GM18868 (cell line): ENCODE measurements around the gene TM2D1.
"Not testable (repeated sequence)": the region's sequence is repeated elsewhere in the genome, so short reads cannot be mapped to it uniquely, and the experiment has no call there.

Experiments
- ATAC-seq: cut with Tn5 transposase; IDR thresholded peaks from one replicate; pipeline ENCODE4 v1.9.1; 2021; ENCODE audit warnings: mild to moderate bottlenecking, moderate library complexity; ENCODE audit not compliant: unreplicated experiment

The TM2D1 gene

GRCh38 chr1:61718996-61719663 is 5.8 kb downstream of the TM2D1 start:
- ATAC-seq = not testable (repeated sequence)

DNA sequence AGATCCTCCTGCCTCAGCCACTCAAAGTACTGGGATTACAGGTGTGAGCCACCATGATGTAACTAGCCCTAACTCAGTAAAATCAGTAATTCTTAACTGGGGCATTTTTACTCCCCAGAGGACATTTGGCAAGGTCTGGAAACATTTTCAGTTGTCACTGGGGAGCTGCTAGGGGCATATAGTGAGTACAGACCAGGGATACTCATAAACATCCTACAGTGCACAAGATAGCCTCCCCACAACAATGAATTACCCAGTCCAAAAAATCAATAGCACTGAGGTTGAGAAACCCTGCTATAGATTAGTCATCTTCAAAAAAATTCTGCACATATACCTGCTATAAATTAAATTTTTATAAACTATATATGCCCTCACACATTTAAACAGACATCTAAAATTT is 13.0 kb downstream of the TM2D1 start:
- ATAC-seq = no peak

- not testable (repeated sequence) for ATAC-seq
Observed at GRCh38 chr1:61711257-61711656, 13.7 kb downstream of the TM2D1 start.

GRCh38 chr1:61709908-61710289 is 15.0 kb downstream of the TM2D1 start:
- no peak for ATAC-seq

DNA sequence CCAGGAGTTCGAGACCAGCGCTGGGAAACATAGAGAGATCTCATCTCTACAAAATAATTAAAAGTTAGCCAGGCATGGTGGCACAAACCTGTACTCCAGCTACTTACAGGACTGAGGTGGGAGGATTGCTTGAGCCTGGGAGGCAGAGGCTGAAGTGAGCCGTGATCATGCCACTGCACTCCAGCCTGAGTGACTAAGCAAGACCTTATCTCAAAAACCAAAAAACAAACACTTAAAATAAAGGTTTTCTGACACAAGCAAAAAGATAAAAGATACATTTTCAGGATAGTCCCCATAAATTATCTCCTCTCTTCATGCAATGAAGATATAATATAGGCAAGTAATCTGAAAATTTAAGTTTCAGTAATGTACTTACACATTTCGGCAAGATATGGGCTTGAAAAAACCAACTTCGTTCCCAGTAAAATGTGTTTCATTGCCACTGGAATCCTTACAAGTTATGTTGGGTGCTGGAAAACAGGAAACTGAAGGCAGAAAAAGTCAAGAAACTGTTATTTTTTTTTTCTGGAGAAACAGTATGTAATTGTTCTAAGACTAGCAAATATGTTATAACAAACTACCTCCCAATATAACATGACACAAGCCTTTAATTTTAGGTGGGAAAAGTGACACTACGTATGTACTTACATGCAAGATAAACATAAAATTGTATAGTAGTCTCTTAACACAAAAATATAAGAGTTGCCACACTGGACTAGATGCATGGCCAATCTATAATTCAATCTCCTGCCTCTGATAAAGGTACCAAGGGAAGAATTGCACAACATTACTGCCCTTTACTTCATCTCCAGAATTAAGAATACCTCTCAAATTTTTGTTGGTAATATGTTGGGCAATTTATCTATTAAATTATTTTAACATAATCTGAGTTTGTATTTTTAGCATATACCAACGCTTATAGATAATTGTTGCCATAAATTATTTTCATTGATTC is 15.7 kb downstream of the TM2D1 start:
- ATAC-seq = no peak

DNA sequence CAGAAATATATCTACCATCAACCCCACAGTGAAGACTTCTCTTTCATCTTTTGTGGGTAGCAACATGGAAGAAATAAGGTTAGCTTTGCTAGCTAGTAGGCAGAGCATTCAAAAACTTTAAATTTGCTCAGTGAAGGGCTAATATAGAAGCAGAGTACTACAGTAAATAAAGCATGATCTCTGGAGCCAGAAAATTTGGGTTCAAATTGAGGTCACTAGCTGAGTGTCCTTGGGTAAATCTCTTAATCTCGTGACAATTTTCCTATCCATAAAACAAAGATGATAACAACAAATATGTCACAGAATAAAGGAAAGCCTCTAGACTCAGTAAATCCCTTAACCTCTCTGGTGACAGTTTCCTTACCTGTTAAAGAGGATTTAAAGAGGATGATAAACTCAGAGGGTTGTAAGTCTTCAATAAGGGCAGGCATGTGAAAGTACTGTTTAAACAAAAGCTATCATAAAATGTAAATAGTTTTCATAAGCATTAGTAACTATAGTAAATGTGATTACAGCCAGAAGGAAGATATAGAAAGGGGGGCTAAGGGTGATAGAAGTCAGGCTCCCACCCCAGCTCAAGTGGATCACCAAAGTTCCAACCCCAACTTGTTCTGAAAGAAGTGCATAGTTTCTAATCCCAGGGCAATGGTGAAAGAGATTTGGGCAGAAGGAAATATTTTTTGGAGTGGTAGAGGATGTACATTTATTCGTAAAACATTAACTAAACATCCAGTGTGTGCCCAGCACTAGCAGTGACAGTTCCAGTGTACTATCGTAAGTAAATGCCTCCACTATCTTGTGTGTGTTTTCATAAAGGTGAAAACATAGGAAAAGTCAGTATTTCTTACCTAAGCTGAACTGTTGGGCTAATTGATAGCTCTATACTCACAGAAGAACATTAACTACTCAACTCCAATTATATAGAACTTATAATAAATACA is 24.8 kb downstream of the TM2D1 start:
- ATAC-seq = no peak

DNA sequence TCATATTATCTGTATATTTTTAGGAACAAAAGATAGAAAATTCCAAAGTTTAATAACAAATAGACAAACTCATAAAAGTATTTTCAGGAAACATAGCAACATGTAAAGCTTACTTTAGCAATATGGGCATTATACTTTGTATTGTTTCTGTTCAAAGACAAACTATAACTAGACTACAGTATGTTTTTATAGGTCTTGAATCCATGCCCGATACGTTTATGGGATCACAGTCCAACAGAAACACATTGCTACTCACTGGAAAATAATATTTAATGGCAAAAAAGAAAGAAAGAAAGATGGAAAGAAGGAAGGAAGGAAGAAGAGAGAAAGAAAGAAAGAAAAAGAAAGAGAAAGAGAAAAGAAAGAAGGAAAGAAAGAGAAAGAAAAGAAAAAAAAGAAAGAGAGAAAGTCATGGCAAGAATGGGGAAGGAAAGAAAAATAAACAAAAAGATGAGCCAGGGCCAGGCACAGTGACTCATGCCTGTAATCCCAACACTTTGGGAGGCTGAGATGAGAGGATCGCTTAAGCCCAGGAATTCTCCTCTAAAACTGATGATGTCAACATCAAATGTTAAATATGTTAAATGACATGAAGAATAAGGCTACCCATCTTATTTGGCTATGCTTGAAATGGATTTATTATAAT is 32.7 kb downstream of the TM2D1 start:
- no peak for ATAC-seq

GRCh38 chr1:61687901-61688300 is 37.0 kb downstream of the TM2D1 start:
- no peak for ATAC-seq

DNA sequence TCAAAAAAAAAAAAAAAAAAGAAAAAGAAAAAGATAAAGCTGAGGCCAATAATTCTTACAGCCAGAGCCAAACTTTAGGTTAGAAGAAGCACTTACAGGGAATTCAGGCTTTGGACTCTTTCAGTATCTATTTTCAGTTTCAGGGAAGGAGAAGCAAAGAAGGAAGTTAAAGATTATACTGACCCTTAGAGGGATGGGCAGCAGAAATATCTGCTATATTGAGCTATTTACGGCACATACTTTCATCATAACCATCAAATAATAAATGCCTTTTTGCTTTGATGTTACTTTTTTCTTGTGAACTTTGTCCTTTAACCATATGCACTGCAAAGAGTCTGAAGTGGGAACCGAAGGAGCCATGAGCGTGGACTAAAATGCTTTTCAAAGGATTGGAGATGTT is 42.0 kb downstream of the TM2D1 start:
- ATAC-seq = no peak

DNA sequence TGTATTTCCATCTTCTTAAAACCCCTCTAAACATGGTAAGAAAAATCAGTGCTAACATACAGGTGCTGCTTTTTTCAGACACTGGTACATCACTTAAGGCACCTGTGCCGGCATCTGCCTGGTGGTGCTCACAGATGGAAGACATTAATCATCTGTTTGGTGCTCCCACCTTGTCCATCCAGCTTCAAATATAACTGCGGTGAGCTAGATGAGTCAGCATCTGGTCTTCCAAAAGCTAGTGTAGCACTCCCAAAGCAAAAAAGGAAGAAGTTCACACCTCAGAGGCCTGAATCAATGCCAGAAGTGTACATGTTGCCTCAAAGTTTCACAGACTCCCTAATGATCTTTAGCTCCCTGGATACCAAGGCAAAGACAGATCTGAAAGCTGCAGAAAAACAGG is 44.4 kb downstream of the TM2D1 start:
- no peak for ATAC-seq

GRCh38 chr1:61676881-61677280 is 48.1 kb downstream of the TM2D1 start:
- not testable (repeated sequence) for ATAC-seq

DNA sequence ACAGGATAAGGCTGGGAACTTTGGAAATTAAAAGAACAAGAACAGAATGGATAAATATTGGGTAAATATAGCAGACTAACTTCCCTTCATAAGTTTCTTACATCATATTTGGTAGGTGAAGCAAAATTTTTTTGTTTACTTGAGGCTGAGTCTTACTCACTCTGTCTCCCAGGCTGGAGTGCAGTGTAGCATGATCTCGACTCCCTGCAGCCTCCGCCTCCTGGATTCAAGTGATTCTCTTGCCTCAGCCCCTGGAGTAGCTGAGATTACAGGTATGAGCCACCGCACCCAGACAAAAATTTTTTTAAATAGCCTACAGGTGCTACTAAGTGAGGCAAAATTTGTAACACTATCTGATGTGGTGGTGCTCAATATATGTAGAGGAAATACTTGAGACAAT is 50.7 kb downstream of the TM2D1 start:
- ATAC-seq = no peak

DNA sequence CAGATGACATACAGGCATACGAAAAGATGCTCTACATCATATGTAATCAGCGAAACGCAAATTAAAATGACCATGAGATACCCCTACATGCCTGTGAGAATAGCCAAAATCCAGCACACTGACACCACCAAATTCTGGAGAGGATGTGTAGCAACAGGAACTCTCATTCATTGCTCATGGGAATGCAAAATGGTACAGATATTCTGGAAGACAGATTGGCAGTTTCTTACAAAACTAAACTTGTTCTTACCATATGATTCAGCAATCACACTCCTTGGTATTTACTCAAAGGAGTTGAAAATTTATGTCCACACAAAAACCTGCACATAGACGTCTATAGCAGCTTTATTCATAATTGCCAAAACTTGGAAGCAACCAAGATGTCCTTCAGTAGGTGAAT is 52.6 kb downstream of the TM2D1 start:
- no peak for ATAC-seq

DNA sequence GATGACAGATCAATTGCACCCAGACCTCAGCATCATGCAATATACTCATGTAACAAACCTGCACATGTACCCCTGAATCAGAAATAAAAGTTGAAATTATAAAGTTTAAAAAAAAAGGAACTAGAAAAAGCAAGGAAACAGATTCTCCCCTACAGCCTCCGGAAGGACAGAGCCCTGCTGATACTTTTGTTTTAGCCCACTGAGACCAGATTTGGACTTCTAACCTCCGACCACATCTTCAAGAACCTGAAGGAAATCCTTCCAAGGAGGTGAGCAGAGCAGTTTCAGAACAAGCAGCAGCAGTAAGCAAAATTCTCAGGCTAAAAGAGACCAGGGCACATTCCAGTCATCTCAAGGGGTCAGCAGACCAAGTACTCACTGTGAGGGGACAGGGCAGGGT is 54.5 kb downstream of the TM2D1 start:
- ATAC-seq = no peak

DNA sequence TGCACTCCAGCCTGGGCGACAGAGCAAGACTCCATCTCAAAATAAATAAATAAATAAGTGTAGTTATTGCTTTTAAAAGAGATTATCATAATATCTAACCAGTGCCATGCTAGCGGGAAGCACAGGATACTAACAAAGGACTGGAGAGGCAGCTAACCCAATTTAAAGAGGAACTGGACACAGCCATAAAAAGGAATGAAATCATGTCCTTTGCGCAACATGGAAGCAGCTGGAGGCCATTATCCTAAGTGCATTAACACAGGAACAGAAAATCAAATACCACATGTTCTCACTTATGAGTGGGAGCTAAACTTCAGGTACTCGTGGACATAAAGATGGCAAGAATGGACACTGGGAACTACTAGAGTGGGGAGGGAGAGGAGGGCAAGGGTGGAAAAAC is 54.9 kb downstream of the TM2D1 start:
- ATAC-seq = no peak

DNA sequence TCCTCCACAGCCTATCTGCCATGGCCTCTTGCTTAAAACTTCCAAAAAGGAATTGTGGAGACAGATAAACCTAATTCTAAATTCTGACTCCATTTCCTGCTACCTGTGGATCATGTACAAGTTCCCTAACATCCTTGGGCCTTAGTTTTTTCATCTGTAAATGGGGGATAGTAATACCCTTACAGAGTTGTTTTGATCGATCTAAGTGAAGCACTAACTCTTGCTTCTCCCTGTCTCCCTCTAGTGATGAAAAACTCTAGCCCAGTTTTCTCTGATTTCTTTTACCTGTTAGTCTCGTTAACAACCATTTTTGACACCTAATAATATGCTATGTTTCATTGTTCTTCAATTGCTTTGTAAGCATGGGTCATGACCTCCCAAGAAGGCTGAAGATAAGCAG is 65.9 kb downstream of the TM2D1 start:
- ATAC-seq = no peak

GRCh38 chr1:61655453-61655852 is 69.5 kb downstream of the TM2D1 start:
- no peak for ATAC-seq

- ATAC-seq = no peak
Observed at GRCh38 chr1:61654067-61654466, 70.9 kb downstream of the TM2D1 start.

DNA sequence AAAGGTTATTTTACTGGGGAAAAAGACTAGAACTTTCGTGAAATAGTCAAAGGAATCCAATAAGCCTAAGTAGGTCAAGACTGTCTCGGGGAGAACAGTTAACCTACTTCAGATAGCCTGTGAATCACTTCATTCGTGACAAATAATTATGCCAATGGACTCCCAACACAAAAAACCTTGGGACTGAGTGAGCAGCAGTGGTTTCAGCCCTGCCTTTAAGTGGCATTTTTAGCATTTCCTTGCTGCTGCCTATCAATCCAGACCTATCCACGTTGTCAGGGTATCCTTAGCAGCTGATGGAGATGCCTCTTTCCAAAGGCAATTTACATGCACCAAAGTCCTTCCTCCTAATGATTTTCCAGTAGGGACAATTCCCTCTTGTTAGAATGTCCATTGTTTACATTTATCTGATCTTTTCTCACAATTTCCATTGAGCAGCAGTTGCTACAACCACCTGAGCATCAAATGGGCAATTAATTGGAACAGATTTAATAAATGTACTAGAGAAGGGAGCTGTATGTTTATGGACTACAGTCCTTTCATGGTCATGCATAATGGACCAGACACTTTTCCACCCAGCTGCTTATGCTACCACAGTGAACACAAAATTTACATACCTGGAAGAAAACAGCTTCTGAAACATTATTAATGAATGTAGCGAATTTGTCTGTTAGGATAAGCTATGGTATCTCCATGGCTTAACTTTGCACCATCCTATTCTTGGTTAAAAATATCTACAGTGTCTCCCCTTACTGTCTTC is 75.8 kb downstream of the TM2D1 start:
- no peak for ATAC-seq

DNA sequence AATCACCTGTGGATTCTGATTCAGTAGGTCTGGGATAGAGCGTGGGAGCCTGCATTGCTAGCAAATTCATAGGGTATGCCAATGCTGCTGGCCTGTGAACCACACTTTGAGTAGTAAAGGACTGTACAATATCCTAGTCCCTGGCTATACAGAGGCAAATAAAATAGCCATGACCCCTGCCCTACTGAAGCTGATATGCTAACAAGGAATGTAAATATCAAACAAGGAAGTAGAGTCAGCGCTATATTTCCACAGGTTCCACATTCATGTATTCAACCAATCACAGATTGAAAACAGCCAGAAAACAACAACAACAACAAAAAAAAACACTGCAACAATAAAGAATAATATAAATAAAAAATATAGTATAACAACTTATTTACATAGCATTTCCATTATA is 77.8 kb downstream of the TM2D1 start:
- no peak for ATAC-seq
